ENCODE measurements around the gene TOP1. TPM values are rescaled to one million over a fixed set of nuclear protein-coding genes. Genes with fewer than 3 reads are reported as not detected.

Gene TOP1
- total and polyA plus RNA-seq, 2 of the 4 experiments (the other 2 are of a cell fraction), result 14.0 to 21.5 TPM

DNA sequence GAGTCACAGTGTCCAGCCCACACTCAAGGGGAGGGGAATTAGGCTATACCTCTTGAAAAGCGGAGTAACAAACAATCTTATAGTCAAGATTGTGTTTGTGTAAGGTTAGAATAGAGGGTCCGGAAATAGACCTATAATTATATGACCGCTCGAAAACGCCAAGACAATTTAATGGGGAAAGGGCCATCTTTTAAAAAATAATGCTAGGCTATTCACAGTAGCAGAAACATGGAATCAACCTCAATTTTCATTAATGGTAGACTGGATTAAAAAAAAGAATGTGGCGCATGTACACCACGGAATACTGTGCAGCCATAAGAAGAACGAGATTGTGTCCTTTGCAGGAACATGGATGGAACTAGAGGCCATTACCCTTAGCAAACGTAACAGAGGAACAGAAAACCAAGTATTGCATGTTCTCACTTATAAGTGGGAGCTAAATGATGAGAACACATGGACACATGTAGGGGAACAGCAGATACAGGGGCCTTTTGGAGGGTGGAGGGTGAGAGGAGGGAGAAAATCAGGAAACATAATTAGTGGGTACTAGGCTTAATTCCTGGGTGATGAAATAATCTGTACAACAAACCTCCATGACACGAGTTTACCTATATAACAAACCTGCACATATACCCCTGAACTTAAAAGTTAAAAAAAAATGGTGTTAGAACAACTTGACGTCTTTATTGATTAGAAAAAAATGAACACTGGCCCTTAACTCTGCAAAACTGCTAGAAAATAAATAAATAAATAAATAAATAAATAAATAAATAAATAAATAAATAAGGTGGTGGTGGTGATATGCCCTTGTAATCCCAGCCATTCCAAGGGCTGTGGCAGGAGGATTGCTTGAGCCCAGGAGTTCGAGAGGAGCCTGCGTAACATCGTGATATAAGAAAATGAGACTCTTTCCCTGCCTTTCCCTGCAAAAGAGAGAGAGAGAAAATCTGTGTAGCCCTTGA lies 30.3 kb downstream of the TOP1 start:
- H3K27ac ChIP-seq (ENCODE audit: insufficient read depth, low read length), result no peak overlapping the region; the same call in 1 of the 2 replicates
- no peak overlapping the region for H2BK120ac ChIP-seq (ENCODE audit: low read depth, low read length)
- CTCF ChIA-PET, result no interaction called here
- H3K56ac ChIP-seq (ENCODE audit: extremely low read depth, insufficient read depth, low read length), result no peak overlapping the region
- no peak for ATAC-seq (ENCODE audit: low read depth)
- BruUV-seq (replicated peaks), result no TSS peak
- 0 out of 2 replicates have a peak overlapping the region, but pooled peaks have one; percentile 24 for H3K4ac ChIP-seq (ENCODE audit: low read depth, low read length)
- intact Hi-C loops (cut with micrococcal nuclease) (no loop called here), in situ Hi-C loops (cut with MboI; ENCODE audit: low sequenced_read_pairs) (no loop called here), dilution Hi-C loops (cut with HindIII; ENCODE audit: low sequenced_read_pairs, unreplicated experiment) (no loop called here)
- peaks cover 14% of the 10 kb centered on the region for H3K9me1 ChIP-seq (ENCODE audit: insufficient read depth, low read length)
- TF ChIP-seq MXI1 (IDR thresholded peaks at IDR 0.05; ENCODE audit: borderline replicate concordance, low read depth, low read length) (no peak), MAFK (IDR thresholded peaks at IDR 0.05; ENCODE audit: low read depth, low read length) (no peak), FOS (IDR thresholded peaks at IDR 0.05; ENCODE audit: low read depth, low read length) (0 out of 2 replicates have a peak, but pooled peaks have one; percentile 46), RCOR1 (IDR thresholded peaks at IDR 0.05; ENCODE audit: insufficient replicate concordance, low read length) (no peak), RFX5 (IDR thresholded peaks at IDR 0.05; ENCODE audit: low read depth, low read length) (no peak)
- H3K79me1 ChIP-seq (ENCODE audit: low read depth in 1 of 2, low read length in 2 of 2), result peaks cover 10 to 59% of the 10 kb centered on the region in 2 experiments
- H3K4me2 ChIP-seq (ENCODE audit: low read depth, low read length), result no peak overlapping the region
- H3K4me1 ChIP-seq (ENCODE audit: control insufficient read depth, insufficient read depth, low read length), result peaks cover 16% of the 10 kb centered on the region
- no peaks in the 10 kb centered on the region for H3K9me3 ChIP-seq (ENCODE audit: control insufficient read depth, insufficient read depth, low read length)
- no peak overlapping the region for H2BK20ac ChIP-seq (ENCODE audit: low read depth, low read length)
- H4K91ac ChIP-seq (ENCODE audit: insufficient read depth, low read depth, low read length), result no peak overlapping the region
- no peak overlapping the region; the same call in 1 of the 2 replicates for H3K14ac ChIP-seq (replicated peaks; ENCODE audit: low read depth, low read length)
- H4K20me1 ChIP-seq (ENCODE audit: insufficient read depth, low read length), result peaks cover 71% of the 10 kb centered on the region
- peak overlapping the region; percentile 18 for H2BK5ac ChIP-seq (ENCODE audit: low read depth, low read length, poor library complexity, severe bottlenecking)
- WGBS, 2 experiments (ENCODE audit: extremely low coverage in 2 of 2, insufficient read length in 1 of 2), result 100% methylated on average over 1 of the region's 14 CpGs; no CpG with 5 or more reads in 1 of the 2 experiments
- no peak overlapping the region for H4K5ac ChIP-seq (ENCODE audit: low read depth, low read length)
- no peak overlapping the region for H2AFZ ChIP-seq (replicated peaks; ENCODE audit: low read length, poor library complexity)
- H3K23ac ChIP-seq (ENCODE audit: low read depth, low read length), result no peak overlapping the region
- H4K8ac ChIP-seq (ENCODE audit: low read depth in 2 of 2, low read length in 2 of 2), result peak overlapping the region in 1 of 2 experiments; percentile 55; a peak in 1 of 4 replicates
- peak overlapping the region; percentile 82 for H2AK5ac ChIP-seq (ENCODE audit: low read depth, low read length)
- POLR2A ChIA-PET (ENCODE audit: unreplicated experiment), result no interaction called here
- no peak overlapping the region; the same call in 1 of the 2 replicates for H3K18ac ChIP-seq (ENCODE audit: low read depth, low read length)
- no peak overlapping the region; the same call in 2 of the 3 replicates for H2BK15ac ChIP-seq (ENCODE audit: low read depth, low read length)
- H3K9ac ChIP-seq (ENCODE audit: low read depth, low read length), result no peak overlapping the region
- peaks cover 8% of the 10 kb centered on the region for H3K36me3 ChIP-seq (ENCODE audit: control insufficient read depth, insufficient read depth, low read length)
- no peak overlapping the region for H3K4me3 ChIP-seq (ENCODE audit: insufficient read depth, low read depth, low read length)
- no peak overlapping the region for H2AK9ac ChIP-seq (replicated peaks; ENCODE audit: low read depth, low read length, poor library complexity)
- DNase-seq, result no peak
- H3K27me3 ChIP-seq (ENCODE audit: control insufficient read depth, insufficient read depth, low read length), result no peaks in the 10 kb centered on the region
